Measurements from ENCODE around the gene NEBL. TPM values are rescaled to one million over a fixed set of nuclear protein-coding genes. Genes with fewer than 3 reads are reported as not detected.

Gene NEBL
- total RNA-seq, 4 donors from 2014 or later, result 9.8 to 33.0 (median 16.4) TPM

DNA sequence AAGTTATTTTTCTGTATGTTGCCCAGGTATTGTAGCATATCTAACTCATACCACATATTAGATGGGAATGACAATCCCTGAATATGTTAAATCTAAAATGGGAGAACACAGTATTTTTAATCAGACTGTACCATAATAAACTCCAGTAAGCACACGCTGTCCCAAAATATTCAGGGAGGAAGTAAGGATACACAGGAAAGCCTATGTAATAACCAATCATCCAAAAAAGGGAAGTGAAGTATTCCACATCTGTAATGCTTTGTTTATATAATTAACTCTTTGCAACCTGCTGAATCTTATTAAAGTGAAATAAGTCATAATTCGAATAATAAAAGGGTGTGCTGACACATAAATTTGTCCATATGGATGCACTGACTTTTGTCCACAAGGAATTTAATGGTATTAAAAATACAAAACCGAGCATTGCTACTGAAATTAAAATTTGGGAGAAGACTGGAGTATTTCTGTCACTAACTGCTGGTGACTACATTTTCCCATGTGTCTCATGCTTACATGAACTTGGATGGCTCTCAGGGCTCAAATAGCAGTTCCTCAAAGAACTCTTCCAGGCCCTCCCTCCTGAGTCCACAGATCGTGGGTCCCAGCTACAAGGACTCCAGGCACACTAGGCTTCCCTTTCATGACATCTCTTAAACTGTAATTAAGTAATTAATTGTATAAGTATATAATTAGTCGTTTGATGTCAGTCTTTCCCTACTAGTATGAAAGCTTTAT is 120.6 kb downstream of the NEBL start:
- DNase-seq, result no peak
- TF ChIP-seq POLR2A (IDR thresholded peaks at IDR 0.05), result no peak
- TF ChIP-seq, protein P1, sequence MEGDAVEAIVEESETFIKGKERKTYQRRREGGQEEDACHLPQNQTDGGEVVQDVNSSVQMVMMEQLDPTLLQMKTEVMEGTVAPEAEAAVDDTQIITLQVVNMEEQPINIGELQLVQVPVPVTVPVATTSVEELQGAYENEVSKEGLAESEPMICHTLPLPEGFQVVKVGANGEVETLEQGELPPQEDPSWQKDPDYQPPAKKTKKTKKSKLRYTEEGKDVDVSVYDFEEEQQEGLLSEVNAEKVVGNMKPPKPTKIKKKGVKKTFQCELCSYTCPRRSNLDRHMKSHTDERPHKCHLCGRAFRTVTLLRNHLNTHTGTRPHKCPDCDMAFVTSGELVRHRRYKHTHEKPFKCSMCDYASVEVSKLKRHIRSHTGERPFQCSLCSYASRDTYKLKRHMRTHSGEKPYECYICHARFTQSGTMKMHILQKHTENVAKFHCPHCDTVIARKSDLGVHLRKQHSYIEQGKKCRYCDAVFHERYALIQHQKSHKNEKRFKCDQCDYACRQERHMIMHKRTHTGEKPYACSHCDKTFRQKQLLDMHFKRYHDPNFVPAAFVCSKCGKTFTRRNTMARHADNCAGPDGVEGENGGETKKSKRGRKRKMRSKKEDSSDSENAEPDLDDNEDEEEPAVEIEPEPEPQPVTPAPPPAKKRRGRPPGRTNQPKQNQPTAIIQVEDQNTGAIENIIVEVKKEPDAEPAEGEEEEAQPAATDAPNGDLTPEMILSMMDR (IDR thresholded peaks at IDR 0.05), result no peak
- no peaks in the 10 kb centered on the region for H3K4me1 ChIP-seq
- no peak overlapping the region for H3K4me3 ChIP-seq
- no peak overlapping the region for H3K27ac ChIP-seq
- no peaks in the 10 kb centered on the region for H3K9me3 ChIP-seq
- no peaks in the 10 kb centered on the region for H3K27me3 ChIP-seq
- no peaks in the 10 kb centered on the region for H3K36me3 ChIP-seq

DNA sequence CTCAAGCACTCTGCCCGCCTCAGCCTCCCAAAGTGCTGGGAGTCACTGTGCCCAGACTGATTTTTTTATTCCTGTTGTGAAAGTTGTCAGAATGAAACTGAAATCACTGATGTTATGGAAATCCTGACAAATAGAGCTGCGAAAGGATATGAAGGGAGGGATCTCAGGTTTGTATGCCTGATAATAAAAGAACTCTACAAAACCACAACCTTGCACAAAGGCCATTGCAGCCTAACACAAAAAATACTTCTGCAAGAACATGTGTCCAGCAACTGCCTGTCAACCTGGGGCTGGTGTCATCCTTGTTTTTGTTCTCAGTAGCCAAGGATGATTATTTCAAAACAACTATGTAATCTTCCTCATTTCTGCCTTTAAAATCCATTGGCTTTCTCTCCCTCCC is 126.1 kb downstream of the NEBL start:
- H3K27me3 ChIP-seq, result no peaks in the 10 kb centered on the region
- H3K27ac ChIP-seq, result no peak overlapping the region
- DNase-seq, result no peak
- no peaks in the 10 kb centered on the region for H3K9me3 ChIP-seq
- H3K4me1 ChIP-seq, result no peaks in the 10 kb centered on the region
- no peaks in the 10 kb centered on the region for H3K36me3 ChIP-seq
- TF ChIP-seq, protein P1 (IDR thresholded peaks at IDR 0.05), result no peak
- TF ChIP-seq POLR2A (IDR thresholded peaks at IDR 0.05), result no peak
- H3K4me3 ChIP-seq, result no peak overlapping the region

GRCh38 chr10:20769481-20769880 is 127.6 kb downstream of the NEBL start:
- Histone ChIP-seq H3K27me3 (no peaks in the 10 kb centered on the region), H3K36me3 (no peaks in the 10 kb centered on the region), H3K4me3 (no peak overlapping the region), H3K4me1 (no peaks in the 10 kb centered on the region), H3K27ac (no peak overlapping the region), H3K9me3 (no peaks in the 10 kb centered on the region)
- TF ChIP-seq POLR2A (IDR thresholded peaks at IDR 0.05), result no peak
- TF ChIP-seq, protein P1 (IDR thresholded peaks at IDR 0.05), result no peak
- no peak for DNase-seq

- H3K27me3 ChIP-seq, result no peaks in the 10 kb centered on the region
- no peak for DNase-seq
Observed at GRCh38 chr10:20768843-20769242, 128.3 kb downstream of the NEBL start.

GRCh38 chr10:20767028-20767427 is 130.1 kb downstream of the NEBL start:
- H3K36me3 ChIP-seq, result no peaks in the 10 kb centered on the region
- DNase-seq, result no peak
- H3K4me1 ChIP-seq, result no peaks in the 10 kb centered on the region
- H3K27me3 ChIP-seq, result no peaks in the 10 kb centered on the region
- no peak overlapping the region for H3K4me3 ChIP-seq
- no peaks in the 10 kb centered on the region for H3K9me3 ChIP-seq
- TF ChIP-seq POLR2A (IDR thresholded peaks at IDR 0.05), result no peak
- TF ChIP-seq, protein P1 (IDR thresholded peaks at IDR 0.05), result no peak
- H3K27ac ChIP-seq, result no peak overlapping the region

More at GRCh38 chr10:20768843-20769242, 128.3 kb downstream of the NEBL start:
- TF ChIP-seq POLR2A (IDR thresholded peaks at IDR 0.05), result no peak
- TF ChIP-seq, protein P1 (IDR thresholded peaks at IDR 0.05), result peak in 4 of 6 experiments; percentile 31 to 56 (median 46)
- no peak overlapping the region for H3K4me3 ChIP-seq
- no peaks in the 10 kb centered on the region for H3K9me3 ChIP-seq
- H3K27ac ChIP-seq, result no peak overlapping the region
- H3K36me3 ChIP-seq, result no peaks in the 10 kb centered on the region
- H3K4me1 ChIP-seq, result no peaks in the 10 kb centered on the region
